ENCODE data around the gene NUP107.
A peak's percentile ranks its signal among the peaks of the same experiment; 100 is the strongest.

NUP107 gene

GRCh38 chr12:68739891-68740290, 53.1 kb downstream of the NUP107 start:
- DNase-seq (ENCODE audit: low read depth in 2 of 2, low spot score in 1 of 2), result no peak

DNA sequence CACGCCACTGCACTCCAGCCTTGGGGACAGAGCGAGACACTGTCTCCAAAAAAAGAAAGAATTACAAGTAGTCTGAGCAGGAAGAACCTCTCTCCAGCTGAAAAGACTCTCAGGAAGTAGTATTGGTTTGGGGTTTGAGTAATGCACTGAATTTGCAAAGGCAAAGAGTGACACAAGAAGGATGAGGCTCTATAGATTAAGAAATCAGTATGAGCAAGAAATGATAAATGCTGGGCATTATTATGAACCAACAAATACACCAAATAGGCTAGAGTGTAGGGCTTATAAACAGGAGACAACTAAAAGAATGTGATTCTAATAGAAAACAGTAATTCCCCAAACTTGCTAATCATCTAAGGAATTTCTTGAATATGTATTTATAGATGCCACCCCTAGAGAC, 56.6 kb downstream of the NUP107 start:
- no peak for DNase-seq (ENCODE audit: low read depth in 2 of 2, low spot score in 1 of 2)

- DNase-seq (ENCODE audit: low read depth in 2 of 2, low spot score in 1 of 2), result no peak
Measured at GRCh38 chr12:68745376-68745903, 58.7 kb downstream of the NUP107 start.

DNA sequence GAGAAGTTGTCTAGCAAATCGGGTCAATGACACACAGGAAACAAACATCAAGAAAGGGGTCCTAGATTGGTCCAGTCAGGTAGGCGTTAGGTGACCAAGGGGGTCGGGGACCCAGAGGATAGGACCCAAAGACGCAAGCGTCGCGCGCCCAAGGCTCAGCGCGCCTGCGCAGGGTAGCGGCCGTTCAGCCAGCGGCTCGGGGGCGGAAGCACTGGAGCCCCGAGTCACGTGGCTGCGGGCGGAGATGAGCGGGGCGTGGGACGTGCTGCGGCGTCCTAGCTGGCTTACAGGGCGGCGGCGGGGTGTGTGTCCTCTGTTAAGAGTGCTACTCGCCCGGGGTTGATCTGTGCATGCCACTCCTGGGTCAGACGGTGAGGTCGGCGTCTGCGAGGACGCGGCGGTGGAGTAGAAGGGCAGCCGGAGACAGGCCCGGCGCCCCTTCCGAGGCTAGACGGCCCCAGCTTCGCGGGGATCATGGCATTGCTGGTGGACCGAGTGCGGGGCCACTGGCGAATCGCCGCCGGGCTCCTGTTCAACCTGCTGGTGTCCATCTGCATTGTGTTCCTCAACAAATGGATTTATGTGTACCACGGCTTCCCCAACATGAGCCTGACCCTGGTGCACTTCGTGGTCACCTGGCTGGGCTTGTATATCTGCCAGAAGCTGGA, 59.3 kb downstream of the NUP107 start, which contains the start of gene SLC35E3:
TSS of gene SLC35E3 (plus strand) at position 273 of the 668 bp plus-strand sequence. CDS start at position 475, 202 bp downstream.
- DNase-seq (ENCODE audit: low read depth in 2 of 2, low spot score in 1 of 2), result peak; percentile 66 to 82

GRCh38 chr12:68746572-68747180, 59.9 kb downstream of the NUP107 start:
- DNase-seq (ENCODE audit: low read depth in 2 of 2, low spot score in 1 of 2), result no peak

DNA sequence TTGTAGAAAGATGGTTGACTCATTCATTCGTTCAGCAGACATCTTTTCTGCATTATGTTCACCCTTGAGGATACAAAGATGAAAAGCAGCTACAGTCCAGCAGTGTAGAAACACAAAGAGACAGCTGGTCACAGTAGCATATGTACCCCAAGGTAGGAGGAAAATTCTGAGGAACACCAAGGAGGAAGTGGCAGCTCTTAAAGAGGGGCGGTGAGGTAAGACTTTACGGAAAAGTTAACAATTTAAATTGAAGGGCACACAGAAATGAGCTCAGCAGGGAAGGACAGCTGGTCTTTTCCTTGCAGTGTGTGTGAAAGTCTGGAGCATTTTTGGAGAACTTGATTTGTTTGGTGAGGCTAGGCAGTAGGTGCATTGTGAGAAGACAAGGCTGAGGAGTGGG, 62.7 kb downstream of the NUP107 start:
- DNase-seq (ENCODE audit: low read depth in 2 of 2, low spot score in 1 of 2), result no peak

DNA sequence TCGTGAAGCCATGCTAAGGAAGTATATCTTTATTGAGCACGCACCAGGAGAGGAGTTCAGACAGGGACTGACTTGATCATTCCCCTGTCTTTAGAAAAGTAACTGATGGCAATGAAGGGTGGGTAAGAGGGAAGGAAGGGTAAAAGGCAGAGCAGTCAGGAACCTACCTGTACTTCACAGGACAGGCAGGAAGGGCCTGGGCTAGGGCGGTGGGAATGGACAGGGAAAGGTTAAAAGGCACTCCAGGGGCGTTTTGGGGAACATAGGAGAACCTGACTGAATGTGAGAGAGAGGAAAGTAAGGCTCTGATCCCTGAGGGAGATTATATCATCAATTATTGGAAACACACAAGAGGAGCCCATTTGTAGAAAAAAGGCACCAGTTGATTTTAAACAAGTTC, 63.1 kb downstream of the NUP107 start:
- no peak for DNase-seq (ENCODE audit: low read depth in 2 of 2, low spot score in 1 of 2)

DNA sequence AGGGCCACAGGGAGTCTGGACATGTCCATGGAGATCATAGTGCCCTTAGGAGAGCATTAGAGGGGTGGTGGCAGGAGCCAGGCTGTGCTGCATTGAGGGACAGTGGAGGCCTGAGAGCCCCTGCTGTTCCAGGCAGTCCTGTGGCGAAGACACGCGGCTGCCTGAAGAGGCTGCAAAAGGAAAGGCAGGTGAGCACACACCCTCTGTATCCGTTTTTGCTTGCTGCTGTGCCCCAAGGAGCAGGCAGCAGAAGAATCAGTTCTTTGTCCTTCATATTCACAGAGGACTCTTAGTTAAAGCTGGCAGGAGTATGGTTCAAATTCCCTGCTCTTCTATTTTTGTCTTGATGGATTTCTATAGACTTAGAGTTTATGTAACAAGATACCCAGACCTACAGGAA, 63.7 kb downstream of the NUP107 start:
- DNase-seq (ENCODE audit: low read depth in 2 of 2, low spot score in 1 of 2), result no peak

DNA sequence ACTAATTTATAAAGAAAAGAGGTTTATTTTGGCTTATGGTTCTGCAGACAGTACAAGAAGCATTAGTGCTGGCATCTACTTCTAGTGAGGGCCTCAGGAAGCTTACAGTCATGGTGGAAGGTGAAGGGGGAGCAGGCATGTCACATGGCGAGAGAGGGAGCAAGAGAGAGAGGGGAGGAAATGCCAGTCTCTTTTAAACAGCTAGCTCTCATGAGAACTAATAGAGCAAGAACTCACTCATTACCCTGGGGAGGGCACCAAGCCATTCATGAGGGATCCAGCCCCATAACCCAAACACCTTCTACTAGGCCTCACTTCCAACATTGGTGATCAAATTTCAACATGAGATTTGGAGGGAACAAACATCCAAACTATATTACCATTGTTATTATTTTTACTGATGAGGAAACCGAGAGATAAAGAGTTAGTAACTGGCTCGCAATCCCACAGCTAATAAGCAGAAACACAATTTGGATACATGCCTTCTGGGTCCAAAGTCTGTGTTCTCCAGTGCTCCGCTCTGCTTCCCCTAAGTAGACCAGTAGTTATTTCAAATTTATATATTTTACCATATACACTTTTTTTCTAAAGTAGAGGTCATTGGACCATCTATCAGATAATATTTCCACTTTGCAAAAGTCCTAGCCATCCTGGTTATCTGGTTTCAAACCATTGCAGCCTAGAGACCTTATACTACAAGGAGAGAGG, 68.9 kb downstream of the NUP107 start:
- DNase-seq (ENCODE audit: low read depth in 2 of 2, low spot score in 1 of 2), result no peak

GRCh38 chr12:68759852-68760251, 73.1 kb downstream of the NUP107 start:
- DNase-seq (ENCODE audit: low read depth in 2 of 2, low spot score in 1 of 2), result no peak

- DNase-seq (ENCODE audit: low read depth in 2 of 2, low spot score in 1 of 2), result no peak
Measured at GRCh38 chr12:68760806-68761441, 74.1 kb downstream of the NUP107 start.

GRCh38 chr12:68761442-68761812, 74.6 kb downstream of the NUP107 start:
- DNase-seq (ENCODE audit: low read depth in 2 of 2, low spot score in 1 of 2), result no peak

DNA sequence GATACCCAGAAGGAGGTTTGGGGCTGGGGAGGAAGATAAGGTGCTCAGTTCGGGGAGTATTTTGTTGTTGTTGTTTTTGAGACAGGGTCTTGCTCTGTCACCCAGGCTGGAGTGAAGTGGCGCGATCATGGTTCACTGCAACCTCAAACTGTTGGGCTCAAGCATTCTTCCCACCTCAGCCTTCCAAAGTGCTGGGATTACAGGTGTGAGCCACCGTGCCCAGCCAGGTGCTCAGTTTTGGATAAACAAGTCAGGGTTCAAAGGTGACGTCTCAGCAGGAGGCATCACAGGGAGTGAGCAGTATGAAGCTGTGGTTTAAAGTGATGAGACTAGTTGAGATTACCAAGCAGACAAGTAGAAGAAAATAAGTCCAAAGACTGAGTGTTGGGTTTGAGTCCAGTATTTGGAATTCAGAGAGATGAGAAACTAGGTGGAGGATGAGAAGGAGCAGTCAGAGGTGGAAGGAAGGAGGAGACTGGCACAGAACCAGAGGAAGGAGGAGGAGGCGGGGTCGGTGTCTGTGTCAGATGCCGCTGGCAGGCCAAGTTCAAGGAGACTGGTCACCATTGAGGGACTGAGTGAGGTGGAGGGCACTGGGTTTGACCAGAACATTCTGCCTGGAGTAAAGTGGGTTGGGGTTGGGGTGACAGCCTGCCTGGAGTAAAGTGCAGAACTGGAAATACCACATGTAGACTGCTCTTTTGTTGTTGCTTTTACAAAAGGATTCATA, 75.3 kb downstream of the NUP107 start:
- no peak for DNase-seq (ENCODE audit: low read depth in 2 of 2, low spot score in 1 of 2)

DNA sequence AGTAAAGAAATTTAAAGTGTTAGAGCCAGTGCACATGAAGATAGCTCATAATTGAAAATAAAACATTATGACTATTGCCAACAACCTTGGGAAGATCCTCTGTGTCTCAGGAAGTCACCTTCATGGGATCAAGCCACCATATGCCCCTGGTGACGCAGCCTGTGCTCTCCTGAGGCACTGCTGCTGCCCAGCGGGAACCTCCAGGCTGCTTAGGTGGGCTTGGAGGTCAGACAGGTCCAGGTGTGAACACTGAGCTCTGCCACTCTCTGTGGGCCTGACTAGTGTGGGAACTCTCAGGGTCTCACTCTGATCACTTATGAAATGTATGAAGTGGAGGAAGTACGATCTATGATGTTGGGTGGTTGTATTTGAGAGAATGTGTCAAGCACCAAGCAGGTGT, 75.9 kb downstream of the NUP107 start:
- no peak for DNase-seq (ENCODE audit: low read depth in 2 of 2, low spot score in 1 of 2)

DNA sequence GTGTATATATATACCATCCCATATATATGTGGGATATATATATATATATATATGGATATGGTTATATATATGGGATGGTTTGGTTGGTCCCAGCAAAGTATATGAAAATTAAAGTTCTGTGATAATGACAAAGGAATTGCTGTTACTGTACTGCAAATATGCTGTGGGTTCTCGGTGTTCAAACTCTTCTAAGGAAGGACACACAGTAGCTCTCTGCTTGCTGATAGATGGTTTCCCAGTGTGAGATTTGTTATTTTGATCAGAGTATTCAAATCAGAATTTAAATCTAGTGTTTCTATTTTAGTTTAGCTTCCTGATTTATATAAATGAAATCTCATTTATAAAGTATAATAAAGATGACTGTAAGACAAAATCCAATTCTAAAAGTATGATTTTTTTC, 78.9 kb downstream of the NUP107 start:
- DNase-seq (ENCODE audit: low read depth in 2 of 2, low spot score in 1 of 2), result no peak

GRCh38 chr12:68766646-68767045, 79.9 kb downstream of the NUP107 start:
- no peak for DNase-seq (ENCODE audit: low read depth in 2 of 2, low spot score in 1 of 2)

- no peak for DNase-seq (ENCODE audit: low read depth in 2 of 2, low spot score in 1 of 2)
Measured at GRCh38 chr12:68767191-68767590, 80.4 kb downstream of the NUP107 start.

DNA sequence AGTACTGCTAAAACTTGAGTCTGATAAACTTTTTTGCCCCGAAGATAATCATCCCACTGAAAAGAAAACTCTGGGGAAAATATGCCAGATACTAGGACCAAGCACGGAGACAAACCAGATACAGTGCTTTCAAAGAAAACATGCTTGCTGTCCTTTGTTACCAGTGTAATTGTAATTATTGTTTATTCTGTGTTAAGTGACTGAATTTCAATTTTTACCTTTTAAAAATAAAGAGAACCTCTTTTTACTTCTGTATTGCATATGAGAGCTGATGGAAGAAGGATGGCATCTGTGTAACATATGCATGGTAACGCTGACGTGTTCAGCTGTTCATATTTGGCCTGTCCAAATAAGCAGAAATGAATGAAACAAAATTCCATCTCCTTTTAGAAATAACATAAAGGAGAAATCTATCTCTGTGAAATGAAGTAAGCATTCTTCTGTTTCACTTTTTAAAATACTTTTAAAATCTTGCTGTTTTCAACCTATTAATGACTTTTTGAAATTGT, 81.7 kb downstream of the NUP107 start:
- no peak for DNase-seq (ENCODE audit: low read depth in 2 of 2, low spot score in 1 of 2)

DNA sequence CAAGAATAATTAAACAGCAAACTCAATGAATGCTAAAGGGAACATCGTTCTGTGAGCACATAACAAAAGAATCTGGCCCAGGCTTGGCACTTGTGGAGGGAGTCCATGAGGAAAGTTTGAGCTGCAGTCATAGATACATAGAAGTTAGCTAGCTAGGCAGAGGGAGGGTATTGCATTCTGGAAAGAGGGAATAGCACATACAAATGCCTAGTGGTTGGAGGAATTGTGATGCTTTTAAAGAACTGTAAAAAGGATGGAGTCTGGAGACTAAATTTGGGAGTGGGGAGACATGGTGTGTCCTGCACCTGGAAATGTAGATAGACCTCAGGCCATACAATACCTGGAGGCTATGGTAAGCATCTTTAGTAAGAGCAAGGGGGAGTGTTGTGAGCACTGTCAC, 83.2 kb downstream of the NUP107 start:
- DNase-seq (ENCODE audit: low read depth in 2 of 2, low spot score in 1 of 2), result no peak

DNA sequence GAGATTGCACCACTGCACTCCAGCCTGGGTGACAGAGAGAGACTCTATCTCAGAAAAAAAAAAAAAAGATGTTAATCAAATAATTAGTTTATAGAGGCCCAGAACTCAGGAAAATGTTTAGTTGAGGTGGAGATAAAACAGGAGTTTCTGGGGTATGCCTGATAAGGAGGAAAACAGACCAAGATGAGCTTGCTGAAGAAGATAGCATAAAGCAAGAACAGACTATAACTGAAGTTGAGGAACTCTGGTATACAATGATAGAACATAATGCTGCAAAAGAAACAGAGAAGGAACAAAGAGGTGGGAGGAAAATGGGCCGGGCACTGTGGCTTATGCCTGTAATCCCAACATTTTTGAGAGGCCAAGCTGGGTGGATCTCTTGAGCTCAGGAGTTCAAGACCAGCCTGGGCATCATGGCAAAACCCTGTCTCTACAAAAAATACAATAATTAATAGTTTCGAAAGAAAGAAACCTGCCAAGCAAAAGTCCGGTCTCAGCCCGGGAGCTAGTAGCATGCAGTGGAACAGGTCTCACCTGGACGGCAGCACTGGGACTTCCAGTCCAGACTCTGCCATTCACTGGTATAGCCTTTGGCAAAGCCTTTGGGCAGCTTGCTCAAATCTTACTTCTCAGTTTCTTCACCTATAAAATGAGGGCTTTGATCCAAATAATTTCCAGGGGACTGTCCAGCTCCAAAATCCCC, 84.6 kb downstream of the NUP107 start:
- no peak for DNase-seq (ENCODE audit: low read depth in 2 of 2, low spot score in 1 of 2)

Data from stimulated activated CD8-positive, alpha-beta memory T cell treated with anti-CD3 and anti-CD28 coated beads, Interleukin-4, amount 100 ng/mL, for 1 hour (primary cell).